Measurements from ENCODE around the gene THOC6.
A peak's percentile ranks its signal among the peaks of the same experiment; 100 is the strongest.

The THOC6 gene

GRCh38 chr16:3007059-3007956 is 16.5 kb upstream of the THOC6 start:
- Mint-ChIP-seq H3K4me3 (peak overlapping the region; percentile 65), H3K27ac (no peak overlapping the region), H3K9me3 (ENCODE audit: low read depth) (no peaks in the 10 kb centered on the region), H3K36me3 (no peaks in the 10 kb centered on the region), H3K4me1 (ENCODE audit: low read depth) (peaks cover 30% of the 10 kb centered on the region), H3K27me3 (no peaks in the 10 kb centered on the region)

GRCh38 chr16:3007957-3008689 is 15.7 kb upstream of the THOC6 start:
- H3K4me1 Mint-ChIP-seq (ENCODE audit: low read depth), result peaks cover 30% of the 10 kb centered on the region
- no peaks in the 10 kb centered on the region for H3K9me3 Mint-ChIP-seq (ENCODE audit: low read depth)
- no peaks in the 10 kb centered on the region for H3K36me3 Mint-ChIP-seq
- H3K4me3 Mint-ChIP-seq, result peak overlapping the region; percentile 65
- no peak overlapping the region for H3K27ac Mint-ChIP-seq
- no peaks in the 10 kb centered on the region for H3K27me3 Mint-ChIP-seq

- H3K4me1 Mint-ChIP-seq (ENCODE audit: low read depth), result peaks cover 30% of the 10 kb centered on the region
- no peak overlapping the region for H3K27ac Mint-ChIP-seq
- H3K9me3 Mint-ChIP-seq (ENCODE audit: low read depth), result no peaks in the 10 kb centered on the region
Measured at GRCh38 chr16:3008690-3009037, 15.2 kb upstream of the THOC6 start.

GRCh38 chr16:3009568-3010390 is 14.1 kb upstream of the THOC6 start:
- H3K27ac Mint-ChIP-seq, result no peak overlapping the region
- no peaks in the 10 kb centered on the region for H3K27me3 Mint-ChIP-seq
- peaks cover 29% of the 10 kb centered on the region for H3K4me1 Mint-ChIP-seq (ENCODE audit: low read depth)
- H3K4me3 Mint-ChIP-seq, result no peak overlapping the region
- H3K36me3 Mint-ChIP-seq, result no peaks in the 10 kb centered on the region
- no peaks in the 10 kb centered on the region for H3K9me3 Mint-ChIP-seq (ENCODE audit: low read depth)

More at GRCh38 chr16:3008690-3009037, 15.2 kb upstream of the THOC6 start:
- no peaks in the 10 kb centered on the region for H3K36me3 Mint-ChIP-seq
- peak overlapping the region; percentile 65 for H3K4me3 Mint-ChIP-seq
- H3K27me3 Mint-ChIP-seq, result no peaks in the 10 kb centered on the region

GRCh38 chr16:3010510-3010909 is 13.3 kb upstream of the THOC6 start:
- Mint-ChIP-seq H3K27ac (no peak overlapping the region), H3K9me3 (ENCODE audit: low read depth) (no peaks in the 10 kb centered on the region), H3K4me3 (no peak overlapping the region), H3K27me3 (no peaks in the 10 kb centered on the region), H3K36me3 (no peaks in the 10 kb centered on the region), H3K4me1 (ENCODE audit: low read depth) (peaks cover 26% of the 10 kb centered on the region)

- Mint-ChIP-seq H3K4me3 (no peak overlapping the region), H3K4me1 (ENCODE audit: low read depth) (peaks cover 19% of the 10 kb centered on the region), H3K36me3 (no peaks in the 10 kb centered on the region), H3K9me3 (ENCODE audit: low read depth) (no peaks in the 10 kb centered on the region), H3K27ac (no peak overlapping the region), H3K27me3 (no peaks in the 10 kb centered on the region)
Measured at GRCh38 chr16:3012246-3012645, 11.6 kb upstream of the THOC6 start.

- Mint-ChIP-seq H3K4me1 (ENCODE audit: low read depth) (peaks cover 12% of the 10 kb centered on the region), H3K36me3 (no peaks in the 10 kb centered on the region), H3K27me3 (no peaks in the 10 kb centered on the region), H3K4me3 (no peak within 1 kb of the TSS), H3K27ac (no peak within 1 kb of the TSS), H3K9me3 (ENCODE audit: low read depth) (no peaks in the 10 kb centered on the region)
Measured at GRCh38 chr16:3012828-3013420, 10.9 kb upstream of the THOC6 start, which contains the start of gene CLDN9. Gene CLDN9 (plus strand): TSS chr16:3012923. CDS start chr16:3013363, 440 bp downstream.

GRCh38 chr16:3013491-3013951 is 10.3 kb upstream of the THOC6 start:
- Mint-ChIP-seq H3K27me3 (no peaks in the 10 kb centered on the region), H3K4me1 (ENCODE audit: low read depth) (peaks cover 12% of the 10 kb centered on the region), H3K36me3 (no peaks in the 10 kb centered on the region), H3K27ac (no peak overlapping the region), H3K9me3 (ENCODE audit: low read depth) (no peaks in the 10 kb centered on the region), H3K4me3 (no peak overlapping the region)

- H3K4me3 Mint-ChIP-seq, result no peak overlapping the region
- no peak overlapping the region for H3K27ac Mint-ChIP-seq
- no peaks in the 10 kb centered on the region for H3K27me3 Mint-ChIP-seq
- H3K4me1 Mint-ChIP-seq (ENCODE audit: low read depth), result peaks cover 8% of the 10 kb centered on the region
- H3K36me3 Mint-ChIP-seq, result no peaks in the 10 kb centered on the region
- no peaks in the 10 kb centered on the region for H3K9me3 Mint-ChIP-seq (ENCODE audit: low read depth)
Measured at GRCh38 chr16:3013998-3014690, 9.7 kb upstream of the THOC6 start.

GRCh38 chr16:3014971-3015370 is 8.9 kb upstream of the THOC6 start:
- H3K9me3 Mint-ChIP-seq (ENCODE audit: low read depth), result no peaks in the 10 kb centered on the region
- no peak overlapping the region for H3K27ac Mint-ChIP-seq
- no peaks in the 10 kb centered on the region for H3K27me3 Mint-ChIP-seq
- H3K36me3 Mint-ChIP-seq, result no peaks in the 10 kb centered on the region
- H3K4me3 Mint-ChIP-seq, result no peak overlapping the region
- peaks cover 15% of the 10 kb centered on the region for H3K4me1 Mint-ChIP-seq (ENCODE audit: low read depth)

GRCh38 chr16:3015865-3016521 is 7.8 kb upstream of the THOC6 start:
- H3K9me3 Mint-ChIP-seq (ENCODE audit: low read depth), result no peaks in the 10 kb centered on the region

GRCh38 chr16:3017344-3017743 is 6.5 kb upstream of the THOC6 start:
- H3K9me3 Mint-ChIP-seq (ENCODE audit: low read depth), result no peaks in the 10 kb centered on the region

More at GRCh38 chr16:3015865-3016521, 7.8 kb upstream of the THOC6 start:
- Mint-ChIP-seq H3K4me3 (no peak overlapping the region), H3K27ac (no peak overlapping the region), H3K4me1 (ENCODE audit: low read depth) (peaks cover 19% of the 10 kb centered on the region), H3K27me3 (no peaks in the 10 kb centered on the region), H3K36me3 (no peaks in the 10 kb centered on the region)

GRCh38 chr16:3017794-3018506 is 5.9 kb upstream of the THOC6 start, which contains the start of gene CLDN6:
Gene CLDN6 (minus strand): TSS chr16:3018183. CDS start chr16:3016021, 2,162 bp downstream.
- Mint-ChIP-seq H3K4me1 (ENCODE audit: low read depth) (peaks cover 36% of the 10 kb centered on the region), H3K27ac (no peak within 1 kb of the TSS), H3K36me3 (no peaks in the 10 kb centered on the region), H3K9me3 (ENCODE audit: low read depth) (no peaks in the 10 kb centered on the region), H3K27me3 (no peaks in the 10 kb centered on the region), H3K4me3 (peak within 1 kb of the TSS; percentile 76)

More at GRCh38 chr16:3017344-3017743, 6.5 kb upstream of the THOC6 start:
- H3K4me3 Mint-ChIP-seq, result no peak overlapping the region
- no peaks in the 10 kb centered on the region for H3K36me3 Mint-ChIP-seq
- H3K27ac Mint-ChIP-seq, result no peak overlapping the region
- no peaks in the 10 kb centered on the region for H3K27me3 Mint-ChIP-seq
- H3K4me1 Mint-ChIP-seq (ENCODE audit: low read depth), result peaks cover 30% of the 10 kb centered on the region

All from activated naive CD8-positive, alpha-beta T cell (primary cell).